Heart left ventricle (tissue), 13 donors: Measurements from ENCODE around the gene SLC26A8.

Experiments used
- CTCF ChIP-seq, 12 donors: fragments of 200-600 bp; sonication (generic) in 4 of 12; IDR thresholded peaks; one replicate each; pipeline versions ENCODE4 v1.5.0 to v1.8.0; 2018 to 2022; ENCODE audit warnings: antibody characterized with exemption in 12 of 12, mild to moderate bottlenecking in 5 of 12
- POLR2A ChIP-seq, 2 donors: fragments of 450-650 bp; IDR thresholded peaks; one replicate each; pipeline ENCODE4 v1.6.1; 2017; ENCODE audit warnings: antibody characterized with exemption in 2 of 2, mild to moderate bottlenecking in 2 of 2, moderate library complexity in 2 of 2
- donor health status: ischemic (EF 13 %, LVEDD 7.1; RV severe dilation, severe dysfunction).
- donor health status: DM: no; HTN: yes; CAD: no.
- donor health status: DM: no; HTN: no; CAD: no.
- donor health status: ischemic (EF 25% LVEDD 6.9; RV normal size, moderate dysfunction).
- donor health status: ischemic (EF 25% LVEDD 5.7; RV mildly dilated, moderate dysfunction).
- donor health status: ischemic (EF 35%, LVEDD 5.7; RV mildly dilated, moderate dysfunction).
- donor health status: nonischemic (EF 11% LVEDD 7.7; RV severe dilation, severe dysfunction).
- donor health status: DM: yes; HTN: yes; CAD: no.
- donor health status: PGD.
- donor health status: ischemic (EF 29% LVEDD 5.4; RV normal size, mild dysfunction).
- donor health status: nonischemic (EF 23%, LVEDD 6.1; RV moderate dilation, normal function).

DNA sequence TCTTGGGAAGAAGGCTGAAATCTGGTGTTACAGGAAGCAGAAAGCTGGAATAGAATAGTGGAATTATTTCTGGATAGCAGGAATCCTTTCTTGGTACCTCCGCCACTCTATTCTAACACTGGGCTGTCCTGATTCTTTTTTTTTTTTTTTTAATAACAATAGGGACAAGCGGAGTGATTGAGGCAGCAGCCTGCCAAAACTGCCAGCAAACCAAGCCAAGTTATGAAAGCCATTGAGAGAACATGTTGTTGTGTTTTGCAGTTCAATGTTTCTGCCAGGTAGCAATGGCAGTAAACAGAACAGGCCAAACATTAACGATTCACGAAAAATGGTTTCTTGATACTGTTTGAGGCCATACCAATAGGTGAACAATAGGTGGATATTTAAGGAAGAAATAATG lies 47.1 kb downstream of the SLC26A8 start:
- TF ChIP-seq CTCF (IDR thresholded peaks at IDR 0.05) (no peak), POLR2A (IDR thresholded peaks at IDR 0.05) (no peak)
